ENCODE results near the gene SEMA5B.

- TF ChIP-seq ZNF384 (IDR thresholded peaks at IDR 0.05) (no peak), TARDBP (IDR thresholded peaks at IDR 0.05) (no peak), FOXA1 (IDR thresholded peaks at IDR 0.05) (no peak), HDGF (IDR thresholded peaks at IDR 0.05; ENCODE audit: borderline replicate concordance) (no peak), BHLHE40 (IDR thresholded peaks at IDR 0.05; ENCODE audit: borderline replicate concordance) (no peak), ARNT (IDR thresholded peaks at IDR 0.05) (no peak), NFRKB (IDR thresholded peaks at IDR 0.05) (no peak), FOXK2 (IDR thresholded peaks at IDR 0.05) (no peak), SP1 (IDR thresholded peaks at IDR 0.05) (no peak), FOXM1 (IDR thresholded peaks at IDR 0.05; ENCODE audit: borderline replicate concordance) (no peak), LEF1 (IDR thresholded peaks at IDR 0.05; ENCODE audit: borderline replicate concordance) (no peak)
Measured at GRCh38 chr3:122868322-122868721, 159.2 kb downstream of the SEMA5B start.

Measured in HEK293T (cell line).